ENCODE measurements around the gene PRPF6. TPM values are rescaled to one million over a fixed set of nuclear protein-coding genes. Genes with fewer than 3 reads are reported as not detected.

Gene PRPF6
- total and polyA plus RNA-seq, 2 of the 13 experiments (the other 11 are each of a cell fraction or from before 2014, with no cell fraction given): 63.7 to 101 TPM

- Histone ChIP-seq H3K27ac (ENCODE audit: extremely low read length, insufficient read depth, low read length) (no peak overlapping the region), H3K4me3 (replicated peaks in 1 of 3; ENCODE audit: insufficient read depth in 1 of 3, low read depth in 2 of 3, low read length in 3 of 3) (no peak overlapping the region), H3K9ac (ENCODE audit: insufficient read depth, low read depth, low read length) (no peak overlapping the region), H3K79me2 (ENCODE audit: insufficient read depth, low read length) (no peaks in the 10 kb centered on the region), H3K9me3 (ENCODE audit: low read length) (no peaks in the 10 kb centered on the region), H3K27me3 (ENCODE audit: control insufficient read depth in 1 of 2, insufficient read depth in 2 of 2, low read length in 2 of 2) (no peaks in the 10 kb centered on the region), H3K4me1 (ENCODE audit: insufficient read depth, low read length) (no peaks in the 10 kb centered on the region), H2AFZ (ENCODE audit: low read length) (no peak overlapping the region), H3K36me3 (replicated peaks in 1 of 2; ENCODE audit: control insufficient read depth in 1 of 2, insufficient read depth in 2 of 2, low read length in 2 of 2) (peaks cover 63 to 80% of the 10 kb centered on the region in 2 experiments), H3K4me2 (ENCODE audit: low read depth, low read length) (no peak overlapping the region), H4K20me1 (ENCODE audit: insufficient read depth, low read length) (no peaks in the 10 kb centered on the region)
- no peak for TF ChIP-seq MYC (CRISPR knock-in tag; IDR thresholded peaks at IDR 0.05; ENCODE audit: borderline replicate concordance)
- TF ChIP-seq ZNF446 (CRISPR knock-in tag; IDR thresholded peaks at IDR 0.05): no peak
- TF ChIP-seq ZNF607 (CRISPR knock-in tag; IDR thresholded peaks at IDR 0.05; ENCODE audit: borderline replicate concordance): no peak
- no peak for TF ChIP-seq FOXM1 (CRISPR knock-in tag; IDR thresholded peaks at IDR 0.05)
- no peak for TF ChIP-seq SRY (CRISPR knock-in tag; IDR thresholded peaks at IDR 0.05)
- TF ChIP-seq, protein P1, sequence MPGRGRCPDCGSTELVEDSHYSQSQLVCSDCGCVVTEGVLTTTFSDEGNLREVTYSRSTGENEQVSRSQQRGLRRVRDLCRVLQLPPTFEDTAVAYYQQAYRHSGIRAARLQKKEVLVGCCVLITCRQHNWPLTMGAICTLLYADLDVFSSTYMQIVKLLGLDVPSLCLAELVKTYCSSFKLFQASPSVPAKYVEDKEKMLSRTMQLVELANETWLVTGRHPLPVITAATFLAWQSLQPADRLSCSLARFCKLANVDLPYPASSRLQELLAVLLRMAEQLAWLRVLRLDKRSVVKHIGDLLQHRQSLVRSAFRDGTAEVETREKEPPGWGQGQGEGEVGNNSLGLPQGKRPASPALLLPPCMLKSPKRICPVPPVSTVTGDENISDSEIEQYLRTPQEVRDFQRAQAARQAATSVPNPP (CRISPR knock-in tag; IDR thresholded peaks at IDR 0.05): no peak
- TF ChIP-seq MTF1 (CRISPR knock-in tag; IDR thresholded peaks at IDR 0.05): no peak
- no peak for TF ChIP-seq ARID3A (IDR thresholded peaks at IDR 0.05; ENCODE audit: low read depth, low read length)
- no peak for TF ChIP-seq ZC3H4 (CRISPR knock-in tag; IDR thresholded peaks at IDR 0.05; ENCODE audit: borderline replicate concordance)
- no peak for TF ChIP-seq HOXD1 (CRISPR knock-in tag; IDR thresholded peaks at IDR 0.05)
- 95% methylated on average over 12 of the region's 12 CpGs for WGBS (ENCODE audit: low lambda C conversion rate)
- no TSS peak for BruUV-seq (replicated peaks)
- ATAC-seq (no peak), FAIRE-seq (no peak), DNase-seq (ENCODE audit: low spot score) (no peak)
- CTCF ChIA-PET (ENCODE audit: low intra/inter-chr PET ratio, low total read pairs): no interaction called here
- intact Hi-C loops (cut with micrococcal nuclease; ENCODE audit: unreplicated experiment) (no loop called here), in situ Hi-C loops (cut with HindIII; ENCODE audit: extremely low pct_ligation_motif_present, low pct_unique_long_range_greater_than_20kb) (no loop called here)
- POLR2A ChIA-PET: interaction anchor here (1.0 to 2.1 kb wide), 2 partner anchors 20 to 23 kb away, joined by 5 to 6 read pairs; partner anchors contain the start of gene PRPF6
Measured at GRCh38 chr20:64000906-64001305, 20.0 kb downstream of the PRPF6 start.

All from HepG2 (cell line).